HEK293 (cell line): ENCODE data around the gene ING4.

ENCODE experiments used
- BCL11A ChIP-seq: fragments of 450-650 bp; formaldehyde crosslinking; IDR thresholded peaks from 2 replicates; pipeline ENCODE4 v1.5.1; 2016; ENCODE audit warnings: low read depth, missing biosample characterization, missing genetic modification characterization
- BCL11B ChIP-seq: fragments of 450-650 bp; formaldehyde crosslinking; IDR thresholded peaks from 2 replicates; pipeline ENCODE4 v1.5.1; 2016; ENCODE audit warnings: low read depth, missing biosample characterization, missing genetic modification characterization
- FEZF1 ChIP-seq: fragments of 450-650 bp; formaldehyde crosslinking; IDR thresholded peaks from 2 replicates; pipeline ENCODE4 v1.5.1; 2016; ENCODE audit warnings: missing biosample characterization, missing genetic modification characterization
- IKZF3 ChIP-seq: fragments of 450-650 bp; IDR thresholded peaks from 2 replicates; pipeline ENCODE4 v1.5.0; 2018; ENCODE audit warnings: missing biosample characterization, mild to moderate bottlenecking, missing genetic modification characterization, moderate library complexity
- MZF1 ChIP-seq: fragments of 450-650 bp; formaldehyde crosslinking; IDR thresholded peaks from 2 replicates; pipeline ENCODE4 v1.5.1; 2017; ENCODE audit warnings: missing biosample characterization, missing genetic modification characterization, borderline replicate concordance
- SCRT1 ChIP-seq: fragments of 450-650 bp; formaldehyde crosslinking; IDR thresholded peaks from 2 replicates; pipeline ENCODE4 v1.5.1; 2016; ENCODE audit warnings: missing biosample characterization, missing genetic modification characterization, borderline replicate concordance
- WT1 ChIP-seq: fragments of 450-650 bp; formaldehyde crosslinking; IDR thresholded peaks from 2 replicates; pipeline ENCODE4 v1.5.1; 2016; ENCODE audit warnings: missing biosample characterization, missing genetic modification characterization
- ZFHX2 ChIP-seq: fragments of 450-650 bp; formaldehyde crosslinking; conservative IDR thresholded peaks from 2 replicates; pipeline ENCODE4 v1.5.1; 2016; ENCODE audit warnings: missing biosample characterization, missing genetic modification characterization
- ZNF114 ChIP-seq: fragments of 450-650 bp; formaldehyde crosslinking; IDR thresholded peaks from 2 replicates; pipeline ENCODE4 v1.5.0; 2017; ENCODE audit warnings: missing biosample characterization, missing genetic modification characterization
- ZNF140 ChIP-seq: fragments of 450-650 bp; formaldehyde crosslinking; IDR thresholded peaks from 2 replicates; pipeline ENCODE4 v1.5.1; 2016; ENCODE audit warnings: missing biosample characterization, missing genetic modification characterization
- ZNF214 ChIP-seq: fragments of 450-650 bp; formaldehyde crosslinking; IDR thresholded peaks from 2 replicates; pipeline ENCODE4 v1.5.1; 2017; ENCODE audit warnings: missing biosample characterization, mild to moderate bottlenecking, missing genetic modification characterization, borderline replicate concordance
- ZNF221 ChIP-seq: fragments of 450-650 bp; formaldehyde crosslinking; IDR thresholded peaks from 2 replicates; pipeline ENCODE4 v1.5.1; 2017; ENCODE audit warnings: missing biosample characterization, missing genetic modification characterization, borderline replicate concordance
- ZNF24 ChIP-seq: fragments of 450-650 bp; formaldehyde crosslinking; IDR thresholded peaks from 2 replicates; pipeline ENCODE4 v1.5.1; 2016; ENCODE audit warnings: missing biosample characterization, missing genetic modification characterization
- ZNF248 ChIP-seq: fragments of 450-650 bp; formaldehyde crosslinking; IDR thresholded peaks from 2 replicates; pipeline ENCODE4 v1.5.1; 2017; ENCODE audit warnings: missing biosample characterization, missing genetic modification characterization
- ZNF354C ChIP-seq: fragments of 450-650 bp; formaldehyde crosslinking; IDR thresholded peaks from 2 replicates; pipeline ENCODE4 v1.5.1; 2016; ENCODE audit warnings: missing biosample characterization, missing genetic modification characterization, low read depth, borderline replicate concordance
- ZNF610 ChIP-seq: fragments of 450-650 bp; formaldehyde crosslinking; IDR thresholded peaks from 2 replicates; pipeline ENCODE4 v1.5.1; 2016; ENCODE audit warnings: missing biosample characterization, missing genetic modification characterization, borderline replicate concordance
- ZNF76 ChIP-seq: fragments of 450-650 bp; formaldehyde crosslinking; IDR thresholded peaks from 2 replicates; pipeline ENCODE4; 2016; ENCODE audit warnings: low read depth, missing biosample characterization, missing genetic modification characterization, borderline replicate concordance
- ZNF776 ChIP-seq: fragments of 450-650 bp; formaldehyde crosslinking; IDR thresholded peaks from 2 replicates; pipeline ENCODE4 v1.5.0; 2017; ENCODE audit warnings: missing biosample characterization, missing genetic modification characterization, borderline replicate concordance
- ZSCAN23 ChIP-seq: fragments of 450-650 bp; formaldehyde crosslinking; IDR thresholded peaks from 2 replicates; pipeline ENCODE4 v1.5.1; 2016; ENCODE audit warnings: missing biosample characterization, missing genetic modification characterization
- TF ChIP-seq, protein P1 (sequence below): fragments of 450-650 bp; IDR thresholded peaks from 2 replicates; pipeline ENCODE4 v1.5.1; 2018; ENCODE audit warnings: missing biosample characterization, mild to moderate bottlenecking, missing genetic modification characterization
- TF ChIP-seq, protein P2 (sequence below): fragments of 450-650 bp; IDR thresholded peaks from 2 replicates; pipeline ENCODE4 v1.5.1; 2018; ENCODE audit warnings: missing biosample characterization, missing genetic modification characterization
- TF ChIP-seq, protein P3 (sequence below): fragments of 450-650 bp; formaldehyde crosslinking; IDR thresholded peaks from 2 replicates; pipeline ENCODE4 v1.5.1; 2016; ENCODE audit warnings: missing biosample characterization, missing genetic modification characterization
- TF ChIP-seq, protein P4 (sequence below): fragments of 450-650 bp; formaldehyde crosslinking; IDR thresholded peaks from 2 replicates; pipeline ENCODE4 v1.5.1; 2016; ENCODE audit warnings: missing biosample characterization, missing genetic modification characterization
- TF ChIP-seq, protein P5 (sequence below): fragments of 450-650 bp; formaldehyde crosslinking; IDR thresholded peaks from 2 replicates; pipeline ENCODE4 v1.5.1; 2016; ENCODE audit warnings: missing biosample characterization, missing genetic modification characterization, low read depth
- TF ChIP-seq, protein P6 (sequence below): IDR thresholded peaks from 2 replicates; pipeline ENCODE4 v1.6.1; 2011; ENCODE audit warnings: mild to moderate bottlenecking, low read depth, low read length, borderline replicate concordance
- TF ChIP-seq, protein P7 (sequence below): fragments of 450-650 bp; formaldehyde crosslinking; IDR thresholded peaks from 2 replicates; pipeline ENCODE4 v1.5.1; 2016; ENCODE audit warnings: missing biosample characterization, missing genetic modification characterization

Gene ING4

DNA sequence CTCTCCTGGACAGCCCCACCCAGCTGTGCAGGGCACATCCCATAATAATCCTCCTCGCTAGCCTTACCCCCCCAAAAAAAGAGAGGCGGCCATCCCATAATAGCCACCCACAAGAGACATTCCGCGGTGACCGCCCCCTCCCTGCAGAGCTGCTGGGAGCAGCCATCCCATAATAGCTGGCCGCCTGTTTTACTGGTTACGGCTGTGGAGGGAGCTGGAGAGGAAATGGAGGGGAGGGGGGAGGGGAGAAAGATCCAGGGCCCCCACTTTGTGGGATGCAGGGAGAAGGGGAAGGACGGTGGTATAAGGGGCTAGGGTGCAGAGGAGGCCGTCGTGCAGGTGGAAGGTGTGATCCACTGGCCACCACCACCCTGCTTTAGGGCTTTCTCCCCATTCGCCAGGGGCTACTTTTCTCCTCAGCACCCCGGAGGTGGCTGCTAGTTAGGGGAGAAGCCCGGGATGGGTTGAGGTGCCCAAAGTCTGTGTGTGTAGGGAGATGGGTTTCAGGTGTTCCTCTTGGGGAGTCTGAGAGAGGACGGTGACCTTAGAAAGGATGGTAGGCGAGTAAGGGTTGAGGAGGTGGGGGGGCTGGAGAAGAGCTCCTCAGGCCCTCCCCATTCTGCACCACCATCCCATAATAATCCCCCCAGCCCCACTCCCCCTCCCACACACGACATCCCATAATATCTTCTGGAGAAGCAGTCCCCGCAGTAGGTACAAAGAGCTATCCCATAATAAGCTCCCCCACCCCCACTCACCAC is 49.7 kb downstream of the ING4 start (continued):
- TF ChIP-seq, protein P1, sequence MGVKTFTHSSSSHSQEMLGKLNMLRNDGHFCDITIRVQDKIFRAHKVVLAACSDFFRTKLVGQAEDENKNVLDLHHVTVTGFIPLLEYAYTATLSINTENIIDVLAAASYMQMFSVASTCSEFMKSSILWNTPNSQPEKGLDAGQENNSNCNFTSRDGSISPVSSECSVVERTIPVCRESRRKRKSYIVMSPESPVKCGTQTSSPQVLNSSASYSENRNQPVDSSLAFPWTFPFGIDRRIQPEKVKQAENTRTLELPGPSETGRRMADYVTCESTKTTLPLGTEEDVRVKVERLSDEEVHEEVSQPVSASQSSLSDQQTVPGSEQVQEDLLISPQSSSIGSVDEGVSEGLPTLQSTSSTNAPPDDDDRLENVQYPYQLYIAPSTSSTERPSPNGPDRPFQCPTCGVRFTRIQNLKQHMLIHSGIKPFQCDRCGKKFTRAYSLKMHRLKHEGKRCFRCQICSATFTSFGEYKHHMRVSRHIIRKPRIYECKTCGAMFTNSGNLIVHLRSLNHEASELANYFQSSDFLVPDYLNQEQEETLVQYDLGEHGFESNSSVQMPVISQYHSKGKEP (tag by site-specific recombination): no peak
- TF ChIP-seq, protein P2, sequence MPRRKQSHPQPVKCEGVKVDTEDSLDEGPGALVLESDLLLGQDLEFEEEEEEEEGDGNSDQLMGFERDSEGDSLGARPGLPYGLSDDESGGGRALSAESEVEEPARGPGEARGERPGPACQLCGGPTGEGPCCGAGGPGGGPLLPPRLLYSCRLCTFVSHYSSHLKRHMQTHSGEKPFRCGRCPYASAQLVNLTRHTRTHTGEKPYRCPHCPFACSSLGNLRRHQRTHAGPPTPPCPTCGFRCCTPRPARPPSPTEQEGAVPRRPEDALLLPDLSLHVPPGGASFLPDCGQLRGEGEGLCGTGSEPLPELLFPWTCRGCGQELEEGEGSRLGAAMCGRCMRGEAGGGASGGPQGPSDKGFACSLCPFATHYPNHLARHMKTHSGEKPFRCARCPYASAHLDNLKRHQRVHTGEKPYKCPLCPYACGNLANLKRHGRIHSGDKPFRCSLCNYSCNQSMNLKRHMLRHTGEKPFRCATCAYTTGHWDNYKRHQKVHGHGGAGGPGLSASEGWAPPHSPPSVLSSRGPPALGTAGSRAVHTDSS: no peak
- TF ChIP-seq IKZF3 (peak; percentile 37; the same call in 1 of the 2 replicates), ZFHX2 (peak; percentile 88), ZNF214 (tag by site-specific recombination) (no peak), WT1 (peak; percentile 70), ZNF248 (tag by site-specific recombination) (no peak), BCL11A (no peak), ZNF776 (tag by site-specific recombination) (no peak), ZNF354C (tag by site-specific recombination) (no peak), ZNF114 (no peak), MZF1 (tag by site-specific recombination) (no peak), ZNF24 (tag by site-specific recombination) (peak; percentile 93), BCL11B (no peak), ZNF76 (tag by site-specific recombination) (peak; percentile 69), ZNF610 (tag by site-specific recombination) (no peak), ZNF140 (no peak), FEZF1 (tag by site-specific recombination) (no peak), SCRT1 (no peak), ZNF221 (tag by site-specific recombination) (no peak), ZSCAN23 (0 out of 2 replicates have a peak, but pooled peaks have one; percentile 74)
- TF ChIP-seq, protein P3, sequence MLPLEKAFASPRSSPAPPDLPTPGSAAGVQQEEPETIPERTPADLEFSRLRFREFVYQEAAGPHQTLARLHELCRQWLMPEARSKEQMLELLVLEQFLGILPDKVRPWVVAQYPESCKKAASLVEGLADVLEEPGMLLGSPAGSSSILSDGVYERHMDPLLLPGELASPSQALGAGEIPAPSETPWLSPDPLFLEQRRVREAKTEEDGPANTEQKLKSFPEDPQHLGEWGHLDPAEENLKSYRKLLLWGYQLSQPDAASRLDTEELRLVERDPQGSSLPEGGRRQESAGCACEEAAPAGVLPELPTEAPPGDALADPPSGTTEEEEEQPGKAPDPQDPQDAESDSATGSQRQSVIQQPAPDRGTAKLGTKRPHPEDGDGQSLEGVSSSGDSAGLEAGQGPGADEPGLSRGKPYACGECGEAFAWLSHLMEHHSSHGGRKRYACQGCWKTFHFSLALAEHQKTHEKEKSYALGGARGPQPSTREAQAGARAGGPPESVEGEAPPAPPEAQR (tag by site-specific recombination): 0 out of 2 replicates have a peak, but pooled peaks have one; percentile 34
- TF ChIP-seq, protein P4, sequence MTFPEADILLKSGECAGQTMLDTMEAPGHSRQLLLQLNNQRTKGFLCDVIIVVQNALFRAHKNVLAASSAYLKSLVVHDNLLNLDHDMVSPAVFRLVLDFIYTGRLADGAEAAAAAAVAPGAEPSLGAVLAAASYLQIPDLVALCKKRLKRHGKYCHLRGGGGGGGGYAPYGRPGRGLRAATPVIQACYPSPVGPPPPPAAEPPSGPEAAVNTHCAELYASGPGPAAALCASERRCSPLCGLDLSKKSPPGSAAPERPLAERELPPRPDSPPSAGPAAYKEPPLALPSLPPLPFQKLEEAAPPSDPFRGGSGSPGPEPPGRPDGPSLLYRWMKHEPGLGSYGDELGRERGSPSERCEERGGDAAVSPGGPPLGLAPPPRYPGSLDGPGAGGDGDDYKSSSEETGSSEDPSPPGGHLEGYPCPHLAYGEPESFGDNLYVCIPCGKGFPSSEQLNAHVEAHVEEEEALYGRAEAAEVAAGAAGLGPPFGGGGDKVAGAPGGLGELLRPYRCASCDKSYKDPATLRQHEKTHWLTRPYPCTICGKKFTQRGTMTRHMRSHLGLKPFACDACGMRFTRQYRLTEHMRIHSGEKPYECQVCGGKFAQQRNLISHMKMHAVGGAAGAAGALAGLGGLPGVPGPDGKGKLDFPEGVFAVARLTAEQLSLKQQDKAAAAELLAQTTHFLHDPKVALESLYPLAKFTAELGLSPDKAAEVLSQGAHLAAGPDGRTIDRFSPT (tag by site-specific recombination): 0 out of 2 replicates have a peak, but pooled peaks have one; percentile 36
- TF ChIP-seq, protein P5, sequence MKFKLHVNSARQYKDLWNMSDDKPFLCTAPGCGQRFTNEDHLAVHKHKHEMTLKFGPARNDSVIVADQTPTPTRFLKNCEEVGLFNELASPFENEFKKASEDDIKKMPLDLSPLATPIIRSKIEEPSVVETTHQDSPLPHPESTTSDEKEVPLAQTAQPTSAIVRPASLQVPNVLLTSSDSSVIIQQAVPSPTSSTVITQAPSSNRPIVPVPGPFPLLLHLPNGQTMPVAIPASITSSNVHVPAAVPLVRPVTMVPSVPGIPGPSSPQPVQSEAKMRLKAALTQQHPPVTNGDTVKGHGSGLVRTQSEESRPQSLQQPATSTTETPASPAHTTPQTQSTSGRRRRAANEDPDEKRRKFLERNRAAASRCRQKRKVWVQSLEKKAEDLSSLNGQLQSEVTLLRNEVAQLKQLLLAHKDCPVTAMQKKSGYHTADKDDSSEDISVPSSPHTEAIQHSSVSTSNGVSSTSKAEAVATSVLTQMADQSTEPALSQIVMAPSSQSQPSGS (tag by site-specific recombination): no peak
- TF ChIP-seq, protein P6, sequence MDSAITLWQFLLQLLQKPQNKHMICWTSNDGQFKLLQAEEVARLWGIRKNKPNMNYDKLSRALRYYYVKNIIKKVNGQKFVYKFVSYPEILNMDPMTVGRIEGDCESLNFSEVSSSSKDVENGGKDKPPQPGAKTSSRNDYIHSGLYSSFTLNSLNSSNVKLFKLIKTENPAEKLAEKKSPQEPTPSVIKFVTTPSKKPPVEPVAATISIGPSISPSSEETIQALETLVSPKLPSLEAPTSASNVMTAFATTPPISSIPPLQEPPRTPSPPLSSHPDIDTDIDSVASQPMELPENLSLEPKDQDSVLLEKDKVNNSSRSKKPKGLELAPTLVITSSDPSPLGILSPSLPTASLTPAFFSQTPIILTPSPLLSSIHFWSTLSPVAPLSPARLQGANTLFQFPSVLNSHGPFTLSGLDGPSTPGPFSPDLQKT: no peak
- TF ChIP-seq, protein P7, sequence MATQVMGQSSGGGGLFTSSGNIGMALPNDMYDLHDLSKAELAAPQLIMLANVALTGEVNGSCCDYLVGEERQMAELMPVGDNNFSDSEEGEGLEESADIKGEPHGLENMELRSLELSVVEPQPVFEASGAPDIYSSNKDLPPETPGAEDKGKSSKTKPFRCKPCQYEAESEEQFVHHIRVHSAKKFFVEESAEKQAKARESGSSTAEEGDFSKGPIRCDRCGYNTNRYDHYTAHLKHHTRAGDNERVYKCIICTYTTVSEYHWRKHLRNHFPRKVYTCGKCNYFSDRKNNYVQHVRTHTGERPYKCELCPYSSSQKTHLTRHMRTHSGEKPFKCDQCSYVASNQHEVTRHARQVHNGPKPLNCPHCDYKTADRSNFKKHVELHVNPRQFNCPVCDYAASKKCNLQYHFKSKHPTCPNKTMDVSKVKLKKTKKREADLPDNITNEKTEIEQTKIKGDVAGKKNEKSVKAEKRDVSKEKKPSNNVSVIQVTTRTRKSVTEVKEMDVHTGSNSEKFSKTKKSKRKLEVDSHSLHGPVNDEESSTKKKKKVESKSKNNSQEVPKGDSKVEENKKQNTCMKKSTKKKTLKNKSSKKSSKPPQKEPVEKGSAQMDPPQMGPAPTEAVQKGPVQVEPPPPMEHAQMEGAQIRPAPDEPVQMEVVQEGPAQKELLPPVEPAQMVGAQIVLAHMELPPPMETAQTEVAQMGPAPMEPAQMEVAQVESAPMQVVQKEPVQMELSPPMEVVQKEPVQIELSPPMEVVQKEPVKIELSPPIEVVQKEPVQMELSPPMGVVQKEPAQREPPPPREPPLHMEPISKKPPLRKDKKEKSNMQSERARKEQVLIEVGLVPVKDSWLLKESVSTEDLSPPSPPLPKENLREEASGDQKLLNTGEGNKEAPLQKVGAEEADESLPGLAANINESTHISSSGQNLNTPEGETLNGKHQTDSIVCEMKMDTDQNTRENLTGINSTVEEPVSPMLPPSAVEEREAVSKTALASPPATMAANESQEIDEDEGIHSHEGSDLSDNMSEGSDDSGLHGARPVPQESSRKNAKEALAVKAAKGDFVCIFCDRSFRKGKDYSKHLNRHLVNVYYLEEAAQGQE (tag by site-specific recombination): no peak
